Measurements from ENCODE around the gene SERTAD1.
"Not testable (repeated sequence)": the region's sequence is repeated elsewhere in the genome, so short reads cannot be mapped to it uniquely, and the experiment has no call there.

Gene SERTAD1

DNA sequence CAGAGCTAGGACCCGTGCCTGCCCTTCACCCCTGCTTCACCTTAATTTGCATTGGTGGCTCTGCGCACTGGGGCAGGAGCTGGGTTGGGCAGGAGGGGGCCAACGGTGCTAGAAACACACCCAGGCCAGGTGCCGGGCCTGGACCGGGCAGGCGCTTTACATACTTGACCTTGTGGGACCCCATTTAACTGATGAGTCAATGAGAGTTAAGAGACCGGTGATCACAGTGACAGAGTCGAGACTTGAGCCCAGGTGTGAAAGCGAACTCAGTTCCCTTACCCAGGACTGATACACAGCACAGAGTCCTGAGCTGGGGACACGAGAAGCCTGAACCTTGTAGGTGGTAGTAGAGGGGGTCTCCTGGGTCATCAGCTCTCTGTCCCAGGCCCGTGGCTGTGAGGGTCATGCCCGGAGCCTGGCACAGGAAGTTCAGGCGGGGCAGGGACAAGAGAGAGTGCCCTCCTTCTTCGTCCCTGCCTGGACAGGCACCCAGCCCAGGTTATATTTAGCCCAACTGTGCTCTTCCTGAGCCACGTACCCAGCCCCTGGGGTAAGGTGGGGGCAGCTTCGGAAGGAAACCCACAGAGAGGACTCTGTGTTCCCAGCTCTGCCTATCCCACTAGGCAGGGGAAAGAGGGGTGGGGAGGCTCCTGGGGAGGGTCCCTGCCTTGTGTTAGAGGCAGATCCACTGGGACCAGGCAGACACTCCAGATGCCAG, 14.5 kb downstream of the SERTAD1 start:
- TF ChIP-seq, protein P1, sequence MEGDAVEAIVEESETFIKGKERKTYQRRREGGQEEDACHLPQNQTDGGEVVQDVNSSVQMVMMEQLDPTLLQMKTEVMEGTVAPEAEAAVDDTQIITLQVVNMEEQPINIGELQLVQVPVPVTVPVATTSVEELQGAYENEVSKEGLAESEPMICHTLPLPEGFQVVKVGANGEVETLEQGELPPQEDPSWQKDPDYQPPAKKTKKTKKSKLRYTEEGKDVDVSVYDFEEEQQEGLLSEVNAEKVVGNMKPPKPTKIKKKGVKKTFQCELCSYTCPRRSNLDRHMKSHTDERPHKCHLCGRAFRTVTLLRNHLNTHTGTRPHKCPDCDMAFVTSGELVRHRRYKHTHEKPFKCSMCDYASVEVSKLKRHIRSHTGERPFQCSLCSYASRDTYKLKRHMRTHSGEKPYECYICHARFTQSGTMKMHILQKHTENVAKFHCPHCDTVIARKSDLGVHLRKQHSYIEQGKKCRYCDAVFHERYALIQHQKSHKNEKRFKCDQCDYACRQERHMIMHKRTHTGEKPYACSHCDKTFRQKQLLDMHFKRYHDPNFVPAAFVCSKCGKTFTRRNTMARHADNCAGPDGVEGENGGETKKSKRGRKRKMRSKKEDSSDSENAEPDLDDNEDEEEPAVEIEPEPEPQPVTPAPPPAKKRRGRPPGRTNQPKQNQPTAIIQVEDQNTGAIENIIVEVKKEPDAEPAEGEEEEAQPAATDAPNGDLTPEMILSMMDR (conservative IDR thresholded peaks at IDR 0.05; ENCODE audit: low read depth, low read length) = no peak
- DNase-seq (ENCODE audit: low read depth) = no peak
- no peak overlapping the region for H3K4me3 ChIP-seq (ENCODE audit: low read depth, low read length)

DNA sequence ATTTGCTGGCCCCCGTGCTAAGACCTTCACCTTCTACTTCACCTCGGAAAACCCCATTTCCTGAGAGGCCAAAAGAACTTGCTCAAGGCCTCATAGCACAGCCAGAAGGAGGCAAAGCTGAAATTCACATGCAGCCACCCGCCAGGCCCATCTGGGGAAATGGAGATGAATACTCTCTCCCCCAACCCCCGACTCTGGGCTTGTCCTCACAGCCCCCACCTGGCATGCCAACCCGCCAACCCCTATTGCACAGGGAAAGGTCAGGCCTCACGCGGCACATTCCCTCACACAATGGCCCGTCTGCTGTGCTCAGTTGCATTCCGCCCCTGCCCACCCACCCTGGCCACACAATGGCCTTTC, 15.8 kb downstream of the SERTAD1 start:
- H3K4me3 ChIP-seq (ENCODE audit: low read depth, low read length) = no peak overlapping the region
- TF ChIP-seq, protein P1 (conservative IDR thresholded peaks at IDR 0.05; ENCODE audit: low read depth, low read length) = no peak
- no peak for DNase-seq (ENCODE audit: low read depth)

DNA sequence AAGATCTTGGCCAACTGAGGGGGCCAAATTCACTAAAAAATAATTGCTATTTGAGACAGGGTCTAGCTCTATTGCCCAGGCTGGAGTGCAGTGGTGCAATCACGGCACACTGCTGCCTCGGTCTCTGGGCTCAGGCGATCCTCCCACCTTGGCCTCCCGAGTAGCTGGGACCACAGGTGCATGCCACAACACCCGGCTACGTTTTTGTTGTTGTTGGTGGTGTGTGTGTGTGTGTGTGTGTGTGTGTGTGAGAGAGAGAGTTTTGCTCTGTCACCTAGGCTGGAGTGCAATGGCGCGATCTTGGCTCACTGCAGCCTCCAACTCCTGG, 17.2 kb downstream of the SERTAD1 start:
- H3K4me3 ChIP-seq (ENCODE audit: low read depth, low read length) = not testable (repeated sequence)

DNA sequence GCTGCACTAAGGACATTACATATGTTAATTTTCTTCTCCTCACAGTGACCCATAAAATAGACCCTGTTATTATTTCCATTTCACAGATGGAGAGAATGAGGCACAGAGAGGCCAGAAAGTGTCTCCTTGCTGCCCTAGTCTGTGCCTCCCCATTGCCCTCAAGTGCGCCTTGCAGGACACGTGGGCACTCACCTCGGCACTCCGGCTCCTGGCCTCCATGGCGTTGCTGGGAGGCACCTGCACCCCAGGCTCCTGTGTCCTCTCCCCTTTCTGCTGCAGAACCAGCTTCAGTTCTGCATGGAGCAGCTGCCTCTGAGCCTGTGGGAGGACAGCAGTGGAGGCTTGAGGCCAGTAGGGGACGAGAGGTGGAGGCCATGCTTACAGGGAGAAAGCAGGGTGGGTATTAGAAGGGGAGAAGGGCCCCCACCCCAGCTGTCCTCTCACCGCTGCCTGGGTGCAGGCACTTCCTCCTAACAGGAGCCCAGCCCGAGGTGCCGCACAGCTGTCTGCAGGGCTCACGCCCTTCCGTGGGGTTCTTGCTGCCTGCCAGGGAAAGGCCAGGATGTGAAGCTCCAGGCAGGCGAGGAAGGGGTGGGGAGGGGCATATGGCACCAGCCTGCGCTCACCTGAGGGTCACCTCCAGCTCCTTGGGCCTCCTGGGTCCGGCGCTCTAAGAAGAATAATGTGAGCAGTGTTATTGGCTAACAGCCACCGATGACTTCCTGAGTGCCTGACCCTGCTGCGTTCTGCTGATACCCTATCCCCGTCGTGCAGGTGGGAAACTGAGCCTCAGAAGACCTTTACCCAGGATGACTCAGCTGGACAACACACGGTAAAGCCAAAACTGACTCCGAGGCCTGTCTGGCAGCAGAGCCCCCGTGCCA, 17.8 kb downstream of the SERTAD1 start:
- no peak for DNase-seq (ENCODE audit: low read depth)
- TF ChIP-seq, protein P1 (conservative IDR thresholded peaks at IDR 0.05; ENCODE audit: low read depth, low read length) = no peak
- no peak overlapping the region for H3K4me3 ChIP-seq (ENCODE audit: low read depth, low read length)

More for the DNA sequence above, 17.2 kb downstream of the SERTAD1 start:
- not testable (repeated sequence) for DNase-seq (ENCODE audit: low read depth)

DNA sequence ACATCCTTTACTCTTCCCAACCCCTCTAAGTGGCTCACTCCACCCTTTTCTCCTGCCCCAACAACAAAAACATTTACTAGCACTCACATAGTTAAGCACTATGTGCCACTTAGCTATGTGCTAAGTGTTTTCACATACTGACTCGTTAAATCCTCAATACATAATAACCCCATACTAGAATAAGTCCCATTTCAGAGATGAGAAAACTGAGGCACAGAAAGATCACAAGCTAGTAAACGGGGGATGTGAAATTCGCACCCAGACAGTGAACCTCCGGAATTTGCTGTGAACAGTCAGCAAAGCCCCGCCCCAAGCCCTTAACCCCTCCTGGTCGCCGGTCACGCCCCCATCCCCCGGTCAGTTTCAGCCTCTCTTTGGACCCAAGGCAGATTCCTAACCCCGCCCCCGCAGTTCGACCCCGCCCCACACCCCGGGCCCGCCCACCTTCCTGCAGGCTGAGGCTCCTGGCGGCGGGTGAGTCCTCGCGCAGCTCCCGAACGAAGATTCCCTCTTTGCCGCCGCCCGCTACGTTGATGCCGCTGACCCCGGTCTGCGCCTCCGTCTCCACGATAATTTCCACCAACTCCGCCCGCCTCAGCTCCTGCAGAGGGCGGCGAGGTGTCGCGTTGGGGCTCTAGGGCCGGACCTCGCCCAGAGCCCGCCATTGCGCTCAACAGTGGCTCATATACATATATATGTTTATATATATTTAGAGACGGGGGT, 22.4 kb downstream of the SERTAD1 start:
- peak overlapping the region; percentile 67 for H3K4me3 ChIP-seq (ENCODE audit: low read depth, low read length)
- TF ChIP-seq, protein P1 (conservative IDR thresholded peaks at IDR 0.05; ENCODE audit: low read depth, low read length) = peak; percentile 11
- peak; percentile 94 for DNase-seq (ENCODE audit: low read depth)

DNA sequence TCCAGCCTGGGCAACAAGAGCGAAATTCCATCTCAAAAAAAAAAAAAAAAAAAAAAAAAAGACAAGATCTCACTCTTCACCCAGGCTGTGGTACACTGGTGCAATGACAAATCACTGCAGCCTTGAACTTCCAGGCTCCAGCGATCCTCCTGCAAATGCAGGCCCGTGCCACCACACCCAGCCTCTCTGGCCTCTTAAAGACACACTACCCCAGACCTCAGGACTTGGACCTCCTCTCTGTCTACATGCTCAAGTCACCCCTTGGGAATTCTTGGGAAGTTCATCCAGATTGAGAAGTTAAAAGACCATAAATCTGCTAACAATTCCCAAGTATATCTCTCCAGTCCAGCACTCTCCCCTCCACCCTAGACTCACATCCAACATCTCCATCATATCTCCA, 25.2 kb downstream of the SERTAD1 start:
- H3K4me3 ChIP-seq (ENCODE audit: low read depth, low read length) = no peak overlapping the region
- no peak for DNase-seq (ENCODE audit: low read depth)
- TF ChIP-seq, protein P1 (conservative IDR thresholded peaks at IDR 0.05; ENCODE audit: low read depth, low read length) = no peak

DNA sequence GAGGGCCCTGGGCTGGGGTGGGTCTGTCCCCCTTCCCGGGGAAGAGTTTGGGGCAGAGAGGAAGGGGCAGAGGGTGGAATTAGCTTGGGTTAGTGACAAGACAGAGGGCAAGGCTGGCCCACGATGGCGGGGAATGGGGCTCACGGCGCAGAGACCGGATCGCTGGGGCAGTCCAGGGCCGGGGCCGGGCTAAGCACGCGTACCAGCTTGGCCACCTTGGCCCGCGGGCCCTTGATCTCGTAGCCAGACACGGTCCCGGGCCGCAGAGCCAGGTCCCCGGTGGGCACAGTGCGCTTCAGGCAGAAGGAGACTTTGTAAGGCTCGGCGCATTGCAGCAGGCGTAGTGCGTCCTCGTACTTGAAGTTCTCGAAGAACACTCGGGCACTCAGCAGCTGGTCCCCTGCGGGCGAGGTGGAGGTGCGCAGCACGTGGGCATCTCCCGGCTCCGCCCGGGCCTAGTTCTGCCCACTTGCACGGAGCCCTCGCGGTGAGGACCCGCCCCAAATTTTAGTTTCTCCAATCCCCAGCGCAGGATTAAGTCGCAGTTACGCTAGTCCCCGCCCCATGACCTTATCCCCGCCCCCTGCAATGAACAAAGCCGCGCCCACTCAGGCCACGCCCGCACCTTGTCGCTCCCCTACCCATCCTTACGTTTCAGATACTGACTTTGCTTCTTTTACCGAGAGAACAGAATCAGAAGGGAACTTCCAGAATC, 27.2 kb downstream of the SERTAD1 start:
- peak; percentile 49 for DNase-seq (ENCODE audit: low read depth)
- peak overlapping the region; percentile 18 for H3K4me3 ChIP-seq (ENCODE audit: low read depth, low read length)
- TF ChIP-seq, protein P1 (conservative IDR thresholded peaks at IDR 0.05; ENCODE audit: low read depth, low read length) = no peak

Measured in choroid plexus epithelial cell (primary cell).